ENCODE results near the gene BAIAP3.

GRCh38 chr16:1349351-1349750 is 15.9 kb downstream of the BAIAP3 start:
- no peak for TF ChIP-seq CTCF (IDR thresholded peaks at IDR 0.05)
- TF ChIP-seq POLR2A (IDR thresholded peaks at IDR 0.05), result no peak

Measured in right lobe of liver (tissue), 4 donors.